Panc1 (cell line): ENCODE data around the gene LRRC71.

Source experiments
- CTCF ChIP-seq: fragments of 450-650 bp; IDR thresholded peaks from 2 replicates; pipeline ENCODE4 v1.5.1; 2017; ENCODE audit warnings: mild to moderate bottlenecking
- POLR2AphosphoS5 ChIP-seq: IDR thresholded peaks from 2 replicates; pipeline ENCODE4 v1.6.1; 2012; ENCODE audit warnings: mild to moderate bottlenecking, low read depth, low read length, moderate library complexity
- REST ChIP-seq, 2 experiments: IDR thresholded peaks; 2 replicates each; pipeline ENCODE4 v1.6.1; 2011 to 2012; ENCODE audit warnings: low read depth in 2 of 2, control low read depth in 1 of 2, low read length in 1 of 2, mild to moderate bottlenecking in 1 of 2, moderate library complexity in 1 of 2; ENCODE audit not compliant: insufficient read depth in 1 of 2
- TCF7L2 ChIP-seq: IDR thresholded peaks from 2 replicates; pipeline ENCODE4 v1.6.1; 2011; ENCODE audit warnings: mild to moderate bottlenecking, low read depth, low read length, inconsistent platforms

GRCh38 chr1:156948708-156949107 lies 28.3 kb downstream of the LRRC71 start:
- TF ChIP-seq CTCF (no peak; the same call in 1 of the 2 replicates), POLR2AphosphoS5 (no peak), TCF7L2 (no peak), REST (IDR thresholded peaks at IDR 0.05; ENCODE audit: insufficient read depth in 1 of 2, low read depth in 2 of 2, low read length in 1 of 2) (no peak)
